BLaER1 (cell line): ENCODE data around the gene TMEM52B.
A peak's percentile ranks its signal among the peaks of the same experiment; 100 is the strongest.

Experiments
- H3K27ac ChIP-seq: shearing (Covaris generic); formaldehyde crosslinking; 2 replicates; pipeline ENCODE4 v1.8.1; 2022
- H3K27me3 ChIP-seq: shearing (Covaris generic); formaldehyde crosslinking; 2 replicates; pipeline ENCODE4 v1.8.1; 2022
- H3K36me3 ChIP-seq: shearing (Covaris generic); formaldehyde crosslinking; 2 replicates; pipeline ENCODE4 v1.8.1; 2022
- H3K4me1 ChIP-seq: shearing (Covaris generic); formaldehyde crosslinking; 2 replicates; pipeline ENCODE4 v1.8.1; 2022
- H3K4me2 ChIP-seq: shearing (Covaris generic); formaldehyde crosslinking; 2 replicates; pipeline ENCODE4 v1.8.1; 2022
- H3K4me3 ChIP-seq: shearing (Covaris generic); formaldehyde crosslinking; 2 replicates; pipeline ENCODE4 v1.8.1; 2022
- H3K9ac ChIP-seq: shearing (Covaris generic); formaldehyde crosslinking; 2 replicates; pipeline ENCODE4 v1.8.1; 2022
- H3K9me3 ChIP-seq: shearing (Covaris generic); formaldehyde crosslinking; 2 replicates; pipeline ENCODE4 v1.8.1; 2022
- H4K20me1 ChIP-seq: shearing (Covaris generic); formaldehyde crosslinking; 2 replicates; pipeline ENCODE4 v1.8.1; 2022
- Cebpa-rat ChIP-seq: shearing (Covaris generic); IDR thresholded peaks from 2 replicates; pipeline ENCODE4 v1.8.1; 2022

The TMEM52B gene

DNA sequence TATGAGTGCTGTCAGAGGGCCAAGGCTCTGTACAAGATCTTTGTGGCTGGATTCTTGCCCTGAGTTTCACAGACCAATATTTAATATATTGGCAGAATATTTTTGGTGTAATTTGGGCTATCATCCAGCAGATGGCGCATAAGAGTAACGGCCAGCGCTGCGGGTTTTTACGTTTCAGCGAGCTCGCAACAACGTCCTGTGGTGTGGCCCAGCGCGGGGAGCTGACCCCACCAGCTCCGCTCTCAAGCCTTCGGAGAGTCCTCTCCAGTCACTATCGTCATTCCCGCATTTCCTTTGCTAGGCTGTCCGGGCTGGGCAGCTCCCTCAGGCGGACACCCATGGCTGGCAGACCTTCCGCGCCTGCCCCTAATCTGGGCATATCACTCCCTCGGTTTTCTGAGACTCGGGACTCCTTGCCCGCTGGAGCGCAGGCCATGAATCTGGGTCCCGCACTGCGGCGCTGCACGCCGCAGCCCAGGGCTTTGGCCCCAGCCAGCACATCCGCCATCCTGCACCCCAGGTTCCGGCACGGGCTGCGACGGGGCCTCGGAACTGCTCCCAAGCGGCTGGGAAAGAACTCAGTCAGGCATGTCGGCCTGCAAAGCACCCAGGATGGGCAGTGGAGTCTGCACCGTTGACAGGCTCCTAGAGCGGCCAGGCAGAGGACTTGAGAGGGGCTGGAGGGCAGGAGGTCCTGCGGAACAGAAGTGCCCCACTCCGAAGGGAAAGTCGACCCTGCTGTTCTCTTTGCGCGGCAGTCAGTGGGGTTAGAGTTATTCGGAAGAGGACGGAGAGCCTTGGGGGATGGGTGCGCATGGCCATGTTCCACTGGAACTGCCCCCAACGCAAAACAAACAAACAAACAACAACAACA, 25.3 kb upstream of the TMEM52B start:
- no peaks in the 10 kb centered on the region for H3K36me3 ChIP-seq
- peaks cover 9% of the 10 kb centered on the region for H3K27me3 ChIP-seq
- H4K20me1 ChIP-seq: no peaks in the 10 kb centered on the region
- H3K27ac ChIP-seq: no peak overlapping the region
- peak overlapping the region; percentile 73 for H3K9ac ChIP-seq
- H3K4me3 ChIP-seq: peak overlapping the region; percentile 70
- H3K4me2 ChIP-seq: peak overlapping the region; percentile 91
- H3K9me3 ChIP-seq: no peaks in the 10 kb centered on the region
- H3K4me1 ChIP-seq: peaks cover 5% of the 10 kb centered on the region
- TF ChIP-seq Cebpa-rat: no peak

- peaks cover 9% of the 10 kb centered on the region for H3K27me3 ChIP-seq
- H3K9ac ChIP-seq: no peak overlapping the region
- no peak overlapping the region for H3K27ac ChIP-seq
- H3K36me3 ChIP-seq: no peaks in the 10 kb centered on the region
- H4K20me1 ChIP-seq: no peaks in the 10 kb centered on the region
- H3K4me3 ChIP-seq: peak overlapping the region; percentile 70; the same call in 1 of the 2 replicates
- peaks cover 5% of the 10 kb centered on the region for H3K4me1 ChIP-seq
- H3K9me3 ChIP-seq: no peaks in the 10 kb centered on the region
- peak overlapping the region; percentile 91 for H3K4me2 ChIP-seq
- TF ChIP-seq Cebpa-rat: no peak
Measured at GRCh38 chr12:10154145-10154496, 24.7 kb upstream of the TMEM52B start.

DNA sequence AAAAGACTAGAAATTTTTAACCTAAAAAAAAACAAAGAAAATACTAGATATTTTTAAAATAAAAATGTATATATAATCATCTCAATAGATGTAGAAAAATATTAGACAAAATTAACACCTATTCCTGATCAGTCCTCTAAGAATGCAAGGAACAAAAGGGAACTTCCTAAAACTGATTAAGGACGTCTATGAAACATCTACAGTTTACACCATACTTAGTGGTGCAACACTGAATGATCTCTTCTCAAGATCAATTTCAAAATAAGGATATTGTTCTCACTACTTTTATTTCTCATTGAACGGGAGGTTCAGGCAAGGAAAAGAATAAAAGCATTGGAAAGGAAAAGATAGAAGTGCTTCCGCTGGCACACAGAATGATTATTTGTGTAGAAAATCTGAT, 22.9 kb upstream of the TMEM52B start:
- H3K36me3 ChIP-seq: no peaks in the 10 kb centered on the region
- no peak overlapping the region for H3K9ac ChIP-seq
- H3K4me3 ChIP-seq: no peak overlapping the region
- peaks cover 5% of the 10 kb centered on the region for H3K4me1 ChIP-seq
- no peak overlapping the region for H3K27ac ChIP-seq
- no peak overlapping the region for H3K4me2 ChIP-seq
- TF ChIP-seq Cebpa-rat: no peak
- H3K27me3 ChIP-seq: peaks cover 9% of the 10 kb centered on the region
- H4K20me1 ChIP-seq: no peaks in the 10 kb centered on the region
- no peaks in the 10 kb centered on the region for H3K9me3 ChIP-seq

- H3K4me1 ChIP-seq: peaks cover 5% of the 10 kb centered on the region
- no peaks in the 10 kb centered on the region for H3K9me3 ChIP-seq
- H3K27ac ChIP-seq: no peak overlapping the region
- H3K4me3 ChIP-seq: no peak overlapping the region
- no peak overlapping the region for H3K4me2 ChIP-seq
- TF ChIP-seq Cebpa-rat: no peak
- peaks cover 8% of the 10 kb centered on the region for H3K27me3 ChIP-seq
- H3K36me3 ChIP-seq: no peaks in the 10 kb centered on the region
- no peaks in the 10 kb centered on the region for H4K20me1 ChIP-seq
- H3K9ac ChIP-seq: no peak overlapping the region
Measured at GRCh38 chr12:10158406-10158805, 20.4 kb upstream of the TMEM52B start.

DNA sequence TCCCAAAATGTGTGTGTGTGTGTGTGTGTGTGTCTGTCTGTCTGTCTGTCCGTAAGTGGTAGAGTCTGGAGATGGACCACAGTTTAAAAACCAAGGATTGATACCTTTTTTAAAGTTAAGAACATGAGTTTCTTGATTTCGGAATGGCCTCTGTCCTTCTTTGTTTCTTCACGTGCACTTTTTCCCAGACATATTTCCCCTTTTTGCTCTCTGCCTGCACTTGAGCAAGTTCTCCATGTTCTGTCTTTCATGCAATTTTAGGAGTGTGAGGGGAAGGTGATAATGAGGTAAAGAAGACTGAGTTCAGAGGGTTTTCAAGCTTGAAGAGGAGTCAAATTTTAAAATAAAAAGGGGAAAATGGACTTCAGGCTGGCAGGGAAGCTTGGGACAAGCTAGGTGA, 19.6 kb upstream of the TMEM52B start:
- Histone ChIP-seq H3K4me3 (no peak overlapping the region), H3K4me1 (no peaks in the 10 kb centered on the region; the same call in 1 of the 2 replicates), H3K9me3 (no peaks in the 10 kb centered on the region), H3K27me3 (no peaks in the 10 kb centered on the region), H3K27ac (no peak overlapping the region), H3K9ac (no peak overlapping the region), H4K20me1 (no peaks in the 10 kb centered on the region), H3K36me3 (no peaks in the 10 kb centered on the region), H3K4me2 (no peak overlapping the region)
- no peak for TF ChIP-seq Cebpa-rat

- H3K27ac ChIP-seq: no peak overlapping the region
- H4K20me1 ChIP-seq: no peaks in the 10 kb centered on the region
- H3K9ac ChIP-seq: no peak overlapping the region
- H3K4me3 ChIP-seq: no peak overlapping the region
- H3K4me1 ChIP-seq: no peaks in the 10 kb centered on the region; the same call in 1 of the 2 replicates
- H3K9me3 ChIP-seq: no peaks in the 10 kb centered on the region
- no peak overlapping the region for H3K4me2 ChIP-seq
- H3K27me3 ChIP-seq: no peaks in the 10 kb centered on the region
- H3K36me3 ChIP-seq: no peaks in the 10 kb centered on the region
- TF ChIP-seq Cebpa-rat: no peak
Measured at GRCh38 chr12:10160617-10161385, 18.0 kb upstream of the TMEM52B start.

GRCh38 chr12:10163084-10163483, 15.7 kb upstream of the TMEM52B start:
- H3K36me3 ChIP-seq: no peaks in the 10 kb centered on the region
- no peak overlapping the region for H3K4me3 ChIP-seq
- no peaks in the 10 kb centered on the region for H3K27me3 ChIP-seq
- H4K20me1 ChIP-seq: no peaks in the 10 kb centered on the region
- no peak for TF ChIP-seq Cebpa-rat
- no peak overlapping the region for H3K4me2 ChIP-seq
- no peak overlapping the region for H3K9ac ChIP-seq
- no peak overlapping the region for H3K27ac ChIP-seq
- no peaks in the 10 kb centered on the region for H3K9me3 ChIP-seq
- no peaks in the 10 kb centered on the region; the same call in 1 of the 2 replicates for H3K4me1 ChIP-seq

DNA sequence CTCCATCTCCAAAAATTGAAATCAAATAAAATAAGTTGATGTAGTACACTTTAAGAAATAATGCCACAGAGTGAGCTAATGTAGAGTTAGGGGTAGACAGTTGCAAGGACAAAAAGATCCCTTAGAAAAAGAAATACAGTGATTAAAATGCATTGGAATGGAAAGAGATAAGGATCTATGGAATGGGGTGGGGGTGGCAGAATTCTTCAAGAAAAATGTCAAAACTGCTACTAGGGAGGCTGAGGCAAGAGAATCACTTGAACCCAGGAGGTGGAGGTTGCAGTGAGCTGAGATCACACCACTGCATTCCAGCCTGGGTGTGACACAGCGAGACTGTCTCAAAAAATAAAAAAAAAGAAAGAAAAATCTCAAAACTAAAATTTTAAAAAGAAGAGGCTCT, 13.4 kb upstream of the TMEM52B start:
- H3K9me3 ChIP-seq: no peaks in the 10 kb centered on the region
- TF ChIP-seq Cebpa-rat: no peak
- H3K36me3 ChIP-seq: no peaks in the 10 kb centered on the region
- no peaks in the 10 kb centered on the region for H4K20me1 ChIP-seq
- no peaks in the 10 kb centered on the region; the same call in 1 of the 2 replicates for H3K4me1 ChIP-seq
- no peak overlapping the region for H3K4me2 ChIP-seq
- H3K27ac ChIP-seq: no peak overlapping the region
- H3K4me3 ChIP-seq: no peak overlapping the region
- H3K27me3 ChIP-seq: no peaks in the 10 kb centered on the region
- no peak overlapping the region for H3K9ac ChIP-seq

DNA sequence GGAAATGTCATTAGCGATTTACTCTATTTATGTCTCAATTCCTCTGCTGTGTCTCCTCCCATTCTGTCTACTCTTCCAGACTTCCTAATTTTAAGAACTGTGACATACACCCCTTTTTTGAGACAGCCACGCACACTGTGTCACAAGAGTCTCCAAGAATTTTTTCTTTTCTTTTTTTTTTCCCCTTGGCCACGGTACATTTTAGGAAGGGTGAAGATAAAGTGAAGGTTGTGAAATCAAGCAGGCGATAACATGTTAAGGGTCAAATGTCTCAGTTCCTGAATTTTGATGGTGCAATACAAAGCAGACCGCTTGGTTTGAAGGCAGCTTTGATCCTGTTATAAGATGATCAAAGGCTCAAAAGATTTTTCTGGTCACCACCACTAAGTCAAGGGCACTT, 11.2 kb upstream of the TMEM52B start:
- Histone ChIP-seq H3K4me2 (no peak overlapping the region), H3K4me1 (no peaks in the 10 kb centered on the region), H3K4me3 (no peak overlapping the region), H3K27me3 (no peaks in the 10 kb centered on the region), H4K20me1 (no peaks in the 10 kb centered on the region), H3K9ac (no peak overlapping the region), H3K36me3 (no peaks in the 10 kb centered on the region), H3K9me3 (no peaks in the 10 kb centered on the region), H3K27ac (no peak overlapping the region)
- TF ChIP-seq Cebpa-rat: no peak

GRCh38 chr12:10169104-10169503, 9.7 kb upstream of the TMEM52B start:
- H3K4me2 ChIP-seq: no peak overlapping the region
- H3K4me1 ChIP-seq: no peaks in the 10 kb centered on the region
- no peaks in the 10 kb centered on the region for H3K36me3 ChIP-seq
- no peaks in the 10 kb centered on the region for H3K27me3 ChIP-seq
- no peaks in the 10 kb centered on the region for H4K20me1 ChIP-seq
- TF ChIP-seq Cebpa-rat: no peak
- H3K9ac ChIP-seq: no peak overlapping the region
- H3K4me3 ChIP-seq: no peak overlapping the region
- no peaks in the 10 kb centered on the region for H3K9me3 ChIP-seq
- no peak overlapping the region for H3K27ac ChIP-seq
